H1 (cell line): ENCODE data around the gene TEX22. TPM values are rescaled to one million over a fixed set of nuclear protein-coding genes. Genes with fewer than 3 reads are reported as not detected.

ENCODE experiments used
- CTCF ChIA-PET: fragments of 300-600 bp; sonication (Branson Sonifier 250); formaldehyde crosslinking; loops from one replicate; lab custom pipeline; 2021; ENCODE audit not compliant: partially characterized antibody; lab: Charles Lee
- POLR2A ChIA-PET: fragments of 300-600 bp; sonication (Branson Sonifier 250); formaldehyde crosslinking; loops from one replicate; lab custom pipeline; 2021; ENCODE audit warnings: inconsistent platforms; ENCODE audit not compliant: partially characterized antibody; lab: Charles Lee
- DNase-seq, 2 experiments: peaks; one replicate each; pipeline versions ENCODE4 v3.0.0 to v3.0.0-alpha.2; 2010 to 2022; ENCODE audit warnings: low spot score in 2 of 2, low read depth in 1 of 2, mixed read lengths in 1 of 2
- FAIRE-seq: peaks from 2 replicates; lab custom pipeline; 2011; peaks lifted over from hg19 to GRCh38; lab: Jason Lieb, UNC
- H2AFZ ChIP-seq: 2 replicates; pipeline ENCODE4 v1.8.1; 2012; ENCODE audit warnings: low read length, inconsistent platforms
- H2AK5ac ChIP-seq: 2 replicates; pipeline ENCODE4 v1.6.1; 2013; ENCODE audit warnings: low read depth, low read length
- H2BK120ac ChIP-seq: replicated peaks from 2 replicates; pipeline ENCODE3; 2013; ENCODE audit warnings: low read depth, low read length, inconsistent platforms
- H2BK12ac ChIP-seq: 2 replicates; pipeline ENCODE4 v1.6.1; 2013; ENCODE audit warnings: low read depth, low read length
- H2BK15ac ChIP-seq: 2 replicates; pipeline ENCODE4 v1.6.1; 2013; ENCODE audit warnings: low read length
- H2BK20ac ChIP-seq: 2 replicates; pipeline ENCODE4 v1.6.1; 2013; ENCODE audit warnings: low read length
- H2BK5ac ChIP-seq: 2 replicates; pipeline ENCODE4 v1.6.1; 2013; ENCODE audit warnings: low read depth, low read length
- H3K14ac ChIP-seq: 2 replicates; pipeline ENCODE4 v1.6.1; 2013; ENCODE audit warnings: inconsistent platforms; ENCODE audit not compliant: insufficient read length
- H3K18ac ChIP-seq: 2 replicates; pipeline ENCODE4 v1.6.1; 2013; ENCODE audit warnings: low read length; ENCODE audit errors: extremely low read depth
- H3K23ac ChIP-seq: 2 replicates; pipeline ENCODE4 v1.6.1; 2013; ENCODE audit warnings: inconsistent platforms; ENCODE audit not compliant: insufficient read length
- H3K23me2 ChIP-seq: 2 replicates; pipeline ENCODE4 v1.6.1; 2013; ENCODE audit warnings: low read depth, low read length
- H3K27ac ChIP-seq: 2 replicates; pipeline ENCODE4 v1.6.1; 2011; ENCODE audit warnings: low read depth, low read length, inconsistent platforms
- H3K27me3 ChIP-seq, 4 experiments: replicated peaks in 1 of 4; 1 replicate in 1 of 4; 2 replicates in 3 of 4; pipeline versions ENCODE4 v1.6.1 to v1.8.1; 2011 to 2013; ENCODE audit warnings: low read length in 3 of 4, mild to moderate bottlenecking in 3 of 4, inconsistent platforms in 2 of 4, mixed read lengths in 2 of 4, moderate library complexity in 1 of 4; ENCODE audit not compliant: control insufficient read depth in 3 of 4, insufficient read depth in 3 of 4; ENCODE audit errors: extremely low read depth in 1 of 4
- H3K36me3 ChIP-seq, 4 experiments: 2 replicates each; pipeline versions ENCODE4 v1.6.1 to v1.8.1; 2011 to 2013; ENCODE audit warnings: mild to moderate bottlenecking in 4 of 4, low read length in 3 of 4, moderate library complexity in 2 of 4, control low read depth in 1 of 4, inconsistent platforms in 1 of 4; ENCODE audit not compliant: insufficient read depth in 4 of 4, control insufficient read depth in 2 of 4
- H3K4ac ChIP-seq: replicated peaks from 2 replicates; pipeline ENCODE3; 2013; ENCODE audit warnings: low read length, low read depth, mixed read lengths, inconsistent platforms; ENCODE audit not compliant: insufficient read length
- H3K4me1 ChIP-seq, 4 experiments: replicated peaks in 1 of 4; 1 replicate in 1 of 4; 2 replicates in 3 of 4; pipeline versions ENCODE4 v1.6.1 to v1.8.1; 2011 to 2013; ENCODE audit warnings: low read length in 3 of 4, inconsistent platforms in 2 of 4, mixed read lengths in 1 of 4; ENCODE audit not compliant: insufficient read depth in 4 of 4, control insufficient read depth in 3 of 4
- H3K4me2 ChIP-seq, 2 experiments: 2 replicates each; pipeline versions ENCODE4 v1.6.1 to v1.8.1; 2011 to 2013; ENCODE audit warnings: low read depth in 2 of 2, low read length in 2 of 2, control low read depth in 1 of 2, inconsistent platforms in 1 of 2, mild to moderate bottlenecking in 1 of 2; ENCODE audit not compliant: insufficient read depth in 1 of 2
- H3K4me3 ChIP-seq, 4 experiments: fragments of 200-600, 300-600 bp in 1 of 4; sonication (generic), shearing (Covaris generic), sonication (Bioruptor Twin) in 1 of 4; 2 replicates each; pipeline versions ENCODE4 v1.5.1 to v1.8.1; 2011 to 2016; ENCODE audit warnings: low read length in 4 of 4, low read depth in 3 of 4, control low read depth in 2 of 4, inconsistent platforms in 2 of 4, mild to moderate bottlenecking in 2 of 4, mixed read lengths in 1 of 4, moderate library complexity in 1 of 4; ENCODE audit not compliant: insufficient read depth in 2 of 4; ENCODE audit errors: extremely low read depth in 1 of 4
- H3K56ac ChIP-seq: replicated peaks from 2 replicates; pipeline ENCODE3; 2013; ENCODE audit warnings: low read depth, mild to moderate bottlenecking, mixed read lengths, low read length, inconsistent platforms; ENCODE audit not compliant: insufficient read length
- H3K79me1 ChIP-seq: 2 replicates; pipeline ENCODE4 v1.6.1; 2013; ENCODE audit warnings: low read depth, low read length, control low read depth
- H3K79me2 ChIP-seq, 2 experiments: 2 replicates each; pipeline versions ENCODE4 v1.6.1 to v1.8.1; 2012 to 2013; ENCODE audit warnings: low read length in 2 of 2, mild to moderate bottlenecking in 2 of 2, inconsistent platforms in 1 of 2; ENCODE audit not compliant: insufficient read depth in 2 of 2, control insufficient read depth in 1 of 2
- H3K9ac ChIP-seq, 4 experiments: replicated peaks in 1 of 4; 1 replicate in 1 of 4; 2 replicates in 3 of 4; pipeline versions ENCODE4 v1.6.1 to v1.8.1; 2011 to 2013; ENCODE audit warnings: low read depth in 3 of 4, low read length in 3 of 4, control low read depth in 2 of 4, mild to moderate bottlenecking in 2 of 4, moderate library complexity in 2 of 4, inconsistent platforms in 1 of 4; ENCODE audit errors: extremely low read depth in 1 of 4
- H3K9me3 ChIP-seq, 2 experiments: 2 replicates each; pipeline versions ENCODE4 v1.6.1 to v1.8.1; 2012 to 2013; ENCODE audit warnings: mild to moderate bottlenecking in 2 of 2, moderate library complexity in 2 of 2, control low read depth in 1 of 2, inconsistent platforms in 1 of 2, low read depth in 1 of 2, low read length in 1 of 2, mixed read lengths in 1 of 2; ENCODE audit not compliant: insufficient read depth in 2 of 2
- H4K20me1 ChIP-seq, 2 experiments: replicated peaks in 1 of 2; 2 replicates each; pipeline versions ENCODE3 to v1.8.1; 2011 to 2013; ENCODE audit warnings: inconsistent platforms in 2 of 2, low read length in 2 of 2, mild to moderate bottlenecking in 1 of 2; ENCODE audit not compliant: insufficient read depth in 2 of 2, control insufficient read depth in 1 of 2
- H4K5ac ChIP-seq: 2 replicates; pipeline ENCODE4 v1.6.1; 2013; ENCODE audit warnings: low read length, low read depth, mixed read lengths, inconsistent platforms; ENCODE audit not compliant: insufficient read length
- H4K8ac ChIP-seq: 2 replicates; pipeline ENCODE4 v1.8.0; 2013; ENCODE audit warnings: mild to moderate bottlenecking, moderate library complexity, low read length, inconsistent platforms; ENCODE audit not compliant: insufficient read depth; ENCODE audit errors: extremely low read depth
- H4K91ac ChIP-seq: replicated peaks from 2 replicates; pipeline ENCODE3; 2013; ENCODE audit warnings: low read length, mixed read lengths, inconsistent platforms; ENCODE audit not compliant: insufficient read length
- BRCA1 ChIP-seq: IDR thresholded peaks from 2 replicates; pipeline ENCODE4 v1.6.1; 2012; ENCODE audit warnings: low read depth, low read length, improper control_type of control experiment
- CEBPB ChIP-seq: IDR thresholded peaks from 2 replicates; pipeline ENCODE4 v1.6.1; 2012; ENCODE audit warnings: low read depth, low read length
- TAF1 ChIP-seq: IDR thresholded peaks from 2 replicates; pipeline ENCODE4 v1.6.1; 2011; ENCODE audit warnings: mild to moderate bottlenecking, low read depth, low read length
- WGBS, 2 experiments: shearing (Covaris generic) in 1 of 2; methylation state at CpG; one replicate each; pipeline versions ENCODE4 v1.1.6 to v1.1.7; 2013 to 2015; ENCODE audit warnings: low lambda C conversion rate in 2 of 2, mixed read lengths in 2 of 2, inconsistent platforms in 1 of 2, low coverage in 1 of 2, missing lambda C conversion rate in 1 of 2; ENCODE audit not compliant: insufficient replicate concordance in 2 of 2, insufficient coverage in 1 of 2, insufficient read length in 1 of 2; ENCODE audit errors: extremely low coverage in 1 of 2, missing lambda C conversion rate in 1 of 2; 5-methylcytosine and 5-hydroxymethylcytosine counted together
- polyA plus RNA-seq, 7 experiments: library from polyadenylated mRNA; depleted of rRNA in 3 of 7; stranded (reverse) in 5 of 7; unstranded in 2 of 7; fragments of >200 nt in 5 of 7; fragments of 200-250 nt in 2 of 7; gene quantifications; 1 replicate in 5 of 7; 2 replicates in 1 of 7; 4 replicates in 1 of 7; pipeline versions ENCODE4 v1.2.1 to v1.2.3, GENCODE V29; 2011 to 2013; ENCODE audit warnings: missing spikeins in 2 of 7, mixed read lengths in 2 of 7
- total RNA-seq: library from RNA; stranded (reverse); fragmentation: NEBNext Ultra II Directional; extraction: Animal tissue kit (Norgen Biotek cat#: 25700); gene quantifications from 2 replicates; pipeline ENCODE4 v1.2.1, GENCODE V29; 2021
- TF ChIP-seq, protein P1 (sequence below): IDR thresholded peaks from 2 replicates; pipeline ENCODE4 v1.6.1; 2011; ENCODE audit warnings: low read length, improper control_type of control experiment
- TF ChIP-seq, protein P2 (sequence below): IDR thresholded peaks from 2 replicates; pipeline ENCODE4 v1.6.1; 2012; ENCODE audit warnings: inconsistent platforms

Gene TEX22
- total and polyA plus RNA-seq, 2 of the 8 experiments (the other 6 are each of a cell fraction or from before 2014, with no cell fraction given): 0.24 to 0.39 TPM

GRCh38 chr14:105386581-105387529 lies 11.5 kb upstream of the TEX22 start:
- Histone ChIP-seq H3K27me3 (no peaks in the 10 kb centered on the region), H3K23me2 (no peaks in the 10 kb centered on the region), H2BK5ac (no peak overlapping the region), H4K20me1 (peaks cover 0 to 8% of the 10 kb centered on the region in 2 experiments), H3K4me2 (no peak overlapping the region), H3K9me3 (no peaks in the 10 kb centered on the region), H3K27ac (no peak overlapping the region), H3K4ac (no peak overlapping the region), H2AK5ac (no peak overlapping the region), H3K79me1 (no peaks in the 10 kb centered on the region), H2AFZ (no peak overlapping the region), H2BK20ac (no peak overlapping the region), H4K91ac (no peak overlapping the region), H3K4me3 (no peak overlapping the region), H3K4me1 (no peaks in the 10 kb centered on the region), H3K36me3 (peaks cover 3 to 29% (median 10%) of the 10 kb centered on the region in 4 experiments; a peak in 5 of 8 replicates), H4K5ac (no peak overlapping the region), H3K56ac (no peak overlapping the region), H4K8ac (no peak overlapping the region), H2BK12ac (no peak overlapping the region), H2BK15ac (no peak overlapping the region), H3K18ac (no peak overlapping the region), H3K79me2 (no peaks in the 10 kb centered on the region), H3K9ac (no peak overlapping the region), H3K23ac (no peak overlapping the region), H2BK120ac (no peak overlapping the region), H3K14ac (no peak overlapping the region)
- DNase-seq (no peak), FAIRE-seq (no peak)
- CTCF ChIA-PET: interaction anchor here (1.2 to 1.7 kb wide), 5 partner anchors 9 to 49 kb away, joined by 3 to 7 read pairs (median 4); no protein-coding TSS in a partner anchor
- TF ChIP-seq, protein P1, sequence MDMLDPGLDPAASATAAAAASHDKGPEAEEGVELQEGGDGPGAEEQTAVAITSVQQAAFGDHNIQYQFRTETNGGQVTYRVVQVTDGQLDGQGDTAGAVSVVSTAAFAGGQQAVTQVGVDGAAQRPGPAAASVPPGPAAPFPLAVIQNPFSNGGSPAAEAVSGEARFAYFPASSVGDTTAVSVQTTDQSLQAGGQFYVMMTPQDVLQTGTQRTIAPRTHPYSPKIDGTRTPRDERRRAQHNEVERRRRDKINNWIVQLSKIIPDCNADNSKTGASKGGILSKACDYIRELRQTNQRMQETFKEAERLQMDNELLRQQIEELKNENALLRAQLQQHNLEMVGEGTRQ: no peak
- TF ChIP-seq BRCA1: no peak
- no peak for TF ChIP-seq TAF1
- TF ChIP-seq, protein P2, sequence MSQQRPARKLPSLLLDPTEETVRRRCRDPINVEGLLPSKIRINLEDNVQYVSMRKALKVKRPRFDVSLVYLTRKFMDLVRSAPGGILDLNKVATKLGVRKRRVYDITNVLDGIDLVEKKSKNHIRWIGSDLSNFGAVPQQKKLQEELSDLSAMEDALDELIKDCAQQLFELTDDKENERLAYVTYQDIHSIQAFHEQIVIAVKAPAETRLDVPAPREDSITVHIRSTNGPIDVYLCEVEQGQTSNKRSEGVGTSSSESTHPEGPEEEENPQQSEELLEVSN: no peak
- TF ChIP-seq CEBPB: no peak
- WGBS, 2 experiments: 88% methylated on average over 30 of the region's 33 CpGs; no CpG with 5 or more reads in 1 of the 2 experiments
- POLR2A ChIA-PET: no interaction called here
